Upper lobe of right lung (tissue), 1 donor: ENCODE results near the gene PIMREG. TPM values are rescaled to one million over a fixed set of nuclear protein-coding genes. Genes with fewer than 3 reads are reported as not detected.
A peak's percentile ranks its signal among the peaks of the same experiment; 100 is the strongest.

Experiments
- ATAC-seq: fragments of 200-7000 bp; cut with Tn5 transposase; one replicate; pipeline ENCODE4 v1.9.1; 2020; ENCODE audit warnings: mild to moderate bottlenecking, moderate library complexity
- DNase-seq: peaks from one replicate; pipeline ENCODE4 v3.0.0-alpha.2; 2020
- H3K27ac ChIP-seq: fragments of 200-600 bp; one replicate; pipeline ENCODE4 v1.8.0; 2022
- H3K27me3 ChIP-seq: fragments of 200-600 bp; one replicate; pipeline ENCODE4 v1.8.0; 2022; ENCODE audit warnings: mild to moderate bottlenecking
- H3K36me3 ChIP-seq: fragments of 200-600 bp; one replicate; pipeline ENCODE4 v1.8.0; 2022
- H3K4me1 ChIP-seq: fragments of 200-600 bp; one replicate; pipeline ENCODE4 v1.8.0; 2022
- H3K4me3 ChIP-seq: fragments of 200-600 bp; one replicate; pipeline ENCODE4 v1.8.0; 2022; ENCODE audit warnings: mild to moderate bottlenecking
- H3K9me3 ChIP-seq: fragments of 200-600 bp; one replicate; pipeline ENCODE4 v1.8.0; 2022
- CTCF ChIP-seq: fragments of 200-600 bp; IDR thresholded peaks from one replicate; pipeline ENCODE4 v1.8.0; 2022; ENCODE audit warnings: antibody characterized with exemption
- intact Hi-C: fragments of 100-400 bp; cut with DNase I; formaldehyde crosslinking; loops from one replicate; pipeline ENCODE4 v1.11.0; 2022
- total RNA-seq: library from RNA; stranded (reverse); fragmentation: NEBNext Ultra II Directional; extraction: Animal tissue kit (Norgen Biotek cat#: 25700); gene quantifications from one replicate; pipeline ENCODE4 v1.2.1, GENCODE V29; 2021
- donor health status: DM: no; HTN: yes; CAD: no; lungs with severe emphysema.

Gene PIMREG
- total RNA-seq, 1 donor from 2014 or later, result 0.26 TPM

GRCh38 chr17:6455321-6455705 lies 11.1 kb downstream of the PIMREG start:
- no peaks in the 10 kb centered on the region for H3K4me1 ChIP-seq
- no peak overlapping the region for H3K27ac ChIP-seq
- H3K9me3 ChIP-seq, result no peaks in the 10 kb centered on the region
- peaks cover 7% of the 10 kb centered on the region for H3K27me3 ChIP-seq
- intact Hi-C loops, result no loop called here
- TF ChIP-seq CTCF, result no peak
- no peaks in the 10 kb centered on the region for H3K36me3 ChIP-seq
- ATAC-seq, result peak; percentile 6
- no peak overlapping the region for H3K4me3 ChIP-seq
- peak; percentile 66 for DNase-seq

DNA sequence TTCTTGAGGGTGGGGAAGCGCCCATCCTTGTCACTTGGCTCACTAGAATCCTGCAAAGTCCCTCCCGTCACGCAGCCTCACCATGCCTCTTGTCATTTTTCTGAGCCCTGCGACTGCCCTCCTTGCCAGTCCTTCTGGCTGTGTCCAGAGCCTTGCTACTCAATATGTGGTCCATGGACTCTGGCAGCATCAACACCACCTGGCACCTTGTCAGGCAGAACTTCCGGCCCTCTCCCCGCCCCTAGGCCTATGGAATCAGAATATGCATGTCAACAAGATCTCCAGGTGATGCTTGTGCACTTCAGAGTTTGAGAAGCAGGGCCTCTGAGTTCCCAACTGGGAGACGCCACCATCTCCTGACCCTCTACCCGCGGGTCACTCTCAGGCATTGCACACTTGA lies 12.1 kb downstream of the PIMREG start:
- Histone ChIP-seq H3K36me3 (no peaks in the 10 kb centered on the region), H3K4me1 (no peaks in the 10 kb centered on the region), H3K27ac (no peak overlapping the region), H3K27me3 (peaks cover 7% of the 10 kb centered on the region), H3K9me3 (no peaks in the 10 kb centered on the region), H3K4me3 (no peak overlapping the region)
- intact Hi-C loops, result no loop called here
- no peak for TF ChIP-seq CTCF
- DNase-seq (peak; percentile 44), ATAC-seq (no peak)

- H3K9me3 ChIP-seq, result no peaks in the 10 kb centered on the region
- ATAC-seq (no peak), DNase-seq (peak; percentile 38)
- no peak for TF ChIP-seq CTCF
- no peak overlapping the region for H3K4me3 ChIP-seq
- H3K36me3 ChIP-seq, result no peaks in the 10 kb centered on the region
- no peak overlapping the region for H3K27ac ChIP-seq
- intact Hi-C loops, result no loop called here
- no peaks in the 10 kb centered on the region for H3K4me1 ChIP-seq
- peaks cover 7% of the 10 kb centered on the region for H3K27me3 ChIP-seq
Measured at GRCh38 chr17:6456914-6457687, 12.8 kb downstream of the PIMREG start.

- Histone ChIP-seq H3K9me3 (no peaks in the 10 kb centered on the region), H3K27ac (no peak overlapping the region), H3K27me3 (peaks cover 7% of the 10 kb centered on the region), H3K4me3 (no peak overlapping the region), H3K4me1 (no peaks in the 10 kb centered on the region), H3K36me3 (no peaks in the 10 kb centered on the region)
- TF ChIP-seq CTCF, result no peak
- ATAC-seq (no peak), DNase-seq (no peak)
- intact Hi-C loops, result no loop called here
Measured at GRCh38 chr17:6457688-6458459, 13.6 kb downstream of the PIMREG start.

GRCh38 chr17:6458460-6458950 lies 14.2 kb downstream of the PIMREG start:
- intact Hi-C loops, result no loop called here
- ATAC-seq (no peak), DNase-seq (no peak)
- H3K27ac ChIP-seq, result no peak overlapping the region
- no peak overlapping the region for H3K4me3 ChIP-seq
- peaks cover 7% of the 10 kb centered on the region for H3K27me3 ChIP-seq
- no peaks in the 10 kb centered on the region for H3K9me3 ChIP-seq
- TF ChIP-seq CTCF, result no peak
- H3K4me1 ChIP-seq, result no peaks in the 10 kb centered on the region
- no peaks in the 10 kb centered on the region for H3K36me3 ChIP-seq
